Measurements from ENCODE around the gene CLCA1. TPM values are rescaled to one million over a fixed set of nuclear protein-coding genes. Genes with fewer than 3 reads are reported as not detected.

The CLCA1 gene
- under 1 TPM in 2 of 10 donors, not detected in 8; 0.05 to 0.44 TPM for polyA plus RNA-seq (ENCODE audit: insufficient read length in 10 of 10)
- long read RNA-seq, donor 1: 0 reads
- long read RNA-seq, donor 2: 0 reads
- long read RNA-seq, donor 3: 0 reads
- long read RNA-seq, donor 4, partial matches to known transcripts: 0 of 1 reads
- long read RNA-seq, donor 4, other reads (novel, unspliced or antisense): 0 of 1 reads
- long read RNA-seq, donor 5: 0 reads
- long read RNA-seq, donor 6: 0 reads
- long read RNA-seq, donor 7: 0 reads
- long read RNA-seq, donor 8: 0 reads
- long read RNA-seq, donor 9: 0 reads

DNA sequence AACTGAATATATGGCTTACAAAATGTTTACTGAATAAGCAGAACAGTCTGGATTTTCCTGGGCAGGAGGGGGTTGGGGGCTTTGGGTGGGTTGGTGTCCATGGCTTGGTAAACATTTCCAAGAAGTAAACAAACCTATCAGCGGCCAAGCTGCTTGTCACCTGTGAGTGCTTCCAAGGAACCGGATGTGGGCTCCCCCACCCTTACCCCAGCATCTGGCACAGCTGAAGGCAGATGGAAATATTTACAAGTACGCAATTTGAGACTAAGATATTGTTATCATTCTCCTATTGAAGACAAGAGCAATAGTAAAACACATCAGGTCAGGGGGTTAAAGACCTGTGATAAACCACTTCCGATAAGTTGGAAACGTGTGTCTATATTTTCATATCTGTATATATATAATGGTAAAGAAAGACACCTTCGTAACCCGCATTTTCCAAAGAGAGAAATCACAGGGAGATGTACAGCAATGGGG lies at the start of gene CLCA1:
Gene CLCA1, plus strand, starts transcription at position 427 of the 477 bp plus-strand sequence. Its CDS starts 45 bp downstream, at position 472.
- DNase-seq: no peak

- DNase-seq: peak in 1 of 3 donors; percentile 28
Measured at GRCh38 chr1:86419277-86419903, 49.3 kb upstream of the CLCA1 start.

- DNase-seq: no peak
Measured at GRCh38 chr1:86421601-86422280, 47.0 kb upstream of the CLCA1 start.

DNA sequence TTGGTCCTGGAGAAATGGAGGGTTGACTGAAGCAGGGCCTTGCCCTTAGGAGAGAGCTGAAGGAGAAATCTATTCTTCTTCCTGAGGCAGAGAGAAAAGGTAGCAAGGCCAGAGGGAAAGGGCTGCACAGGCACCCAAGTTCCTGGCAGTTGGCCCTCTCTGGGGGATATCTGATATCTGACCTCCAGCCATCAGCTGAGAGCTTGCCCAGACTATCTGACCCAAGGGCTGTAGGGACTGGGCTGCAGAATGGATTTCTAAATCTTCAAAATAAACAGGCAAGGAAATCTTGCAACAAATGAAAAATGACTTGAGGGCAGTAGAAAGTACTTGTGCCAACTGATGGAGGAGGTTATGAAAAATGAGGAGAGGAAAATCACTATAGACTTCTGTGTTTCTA lies 45.3 kb upstream of the CLCA1 start:
- DNase-seq: no peak

GRCh38 chr1:86423873-86424272 lies 44.9 kb upstream of the CLCA1 start, which contains the start of gene CLCA2:
CLCA2 (plus strand) TSS chr1:86424171; CDS start chr1:86424248, 77 bp downstream.
- no peak for DNase-seq

DNA sequence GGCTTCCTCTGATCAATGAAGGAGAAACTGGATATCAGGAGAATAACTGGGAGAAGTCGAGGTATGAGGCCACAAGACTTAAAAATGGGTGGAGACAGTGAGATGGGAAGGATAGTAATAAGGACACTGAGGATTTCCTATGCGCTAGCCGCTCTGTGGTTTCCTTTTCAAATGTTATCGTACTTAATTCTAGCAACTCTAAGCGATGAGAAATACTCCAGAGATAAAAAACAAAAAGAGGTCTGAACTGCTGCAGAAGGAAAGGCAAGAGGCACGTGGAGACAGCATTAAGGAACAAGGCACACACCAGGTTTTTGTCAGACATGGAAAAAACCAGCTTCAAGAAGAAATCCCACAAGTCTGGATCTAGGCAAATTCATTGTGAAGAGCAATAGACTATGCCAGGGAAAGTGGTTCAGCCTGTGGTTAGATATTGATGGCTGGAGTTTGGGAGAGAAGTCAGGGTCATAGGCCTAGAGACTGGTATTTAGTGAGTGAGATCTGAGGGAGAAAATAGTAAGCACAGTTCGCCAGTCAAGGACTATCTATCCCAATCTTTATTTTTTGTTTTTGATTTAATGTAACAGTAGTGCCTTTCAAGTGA lies 39.5 kb upstream of the CLCA1 start:
- no peak for DNase-seq

DNA sequence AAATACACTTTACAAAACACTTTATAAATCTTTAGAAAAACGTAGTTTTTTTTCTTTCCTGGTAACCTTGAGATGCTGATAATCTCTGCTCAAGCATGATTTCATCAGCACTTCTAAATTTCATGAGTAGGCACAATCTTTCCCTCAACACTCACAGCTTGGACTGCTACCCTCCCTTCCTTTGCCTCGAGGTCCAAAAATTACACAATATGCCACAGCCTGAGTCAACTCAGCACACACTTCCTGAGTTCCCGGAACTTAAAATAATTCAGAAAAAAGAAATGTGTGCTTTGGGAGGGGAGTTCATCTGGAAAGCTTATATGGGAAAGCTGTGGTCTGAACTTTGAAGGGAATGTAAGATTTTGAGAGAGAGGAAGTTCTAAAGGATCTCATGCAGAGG lies 38.9 kb upstream of the CLCA1 start:
- DNase-seq: peak; percentile 27 to 87 (median 58)

DNA sequence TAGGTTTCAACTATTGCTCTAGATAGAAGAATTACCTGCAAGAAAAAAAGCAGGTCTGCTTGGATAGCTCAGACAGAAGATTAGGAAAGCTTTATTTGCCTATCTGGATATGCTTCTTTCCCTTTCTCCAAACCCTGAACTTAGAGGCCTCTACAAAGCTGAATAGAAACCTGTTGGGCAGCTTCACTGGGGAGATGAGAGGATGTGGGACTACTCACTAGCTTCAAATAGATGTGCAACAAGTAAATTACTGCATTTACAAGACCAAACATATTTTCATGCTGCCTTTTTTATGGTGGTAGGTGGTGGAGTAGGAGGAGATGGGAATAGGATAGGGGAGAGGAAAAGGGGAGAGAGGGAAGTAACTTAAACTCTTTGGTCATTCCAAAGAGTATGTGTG lies 38.4 kb upstream of the CLCA1 start:
- peak in 1 of 3 donors; percentile 5 for DNase-seq

DNA sequence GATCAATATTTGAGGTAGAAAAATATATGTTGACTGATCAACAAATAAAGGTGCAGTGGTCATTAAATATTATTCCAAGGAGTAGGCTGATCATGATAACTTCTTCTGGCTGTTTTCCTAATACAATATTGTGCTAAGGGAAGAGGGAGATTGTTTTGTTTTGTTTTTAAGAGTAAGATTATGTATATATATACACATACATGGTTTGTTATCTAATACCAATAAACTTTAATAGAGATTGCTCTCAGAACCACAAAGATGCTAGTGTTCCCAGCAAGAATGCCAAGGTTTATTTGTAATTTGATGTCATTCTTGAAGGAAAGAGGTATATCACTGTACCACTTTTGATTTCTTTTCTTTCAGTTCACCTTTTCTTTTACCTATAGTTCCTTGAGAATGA lies 34.7 kb upstream of the CLCA1 start:
- no peak for DNase-seq

- DNase-seq: no peak
Measured at GRCh38 chr1:86435327-86435726, 33.4 kb upstream of the CLCA1 start.

DNA sequence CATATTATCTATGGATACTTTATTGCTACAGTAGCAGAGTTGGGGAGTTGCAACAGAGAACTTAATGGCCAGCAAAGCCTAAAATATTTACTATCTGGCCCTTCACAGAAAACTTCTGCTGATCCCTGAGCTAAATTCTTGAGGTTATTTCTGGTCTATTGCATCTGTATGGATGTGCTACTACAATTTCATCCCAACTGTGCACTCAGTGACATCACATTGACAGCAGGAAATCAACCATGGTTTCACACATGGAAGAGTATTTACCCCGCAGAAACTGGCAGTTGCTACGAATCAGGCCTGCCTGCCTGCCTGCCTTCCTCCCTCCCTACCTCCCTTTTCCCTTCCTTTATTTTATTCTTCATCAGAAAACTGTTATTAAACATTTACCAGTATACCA lies 32.7 kb upstream of the CLCA1 start:
- DNase-seq: no peak

GRCh38 chr1:86441581-86441980 lies 27.1 kb upstream of the CLCA1 start:
- DNase-seq: no peak

- DNase-seq: no peak
Measured at GRCh38 chr1:86441997-86442396, 26.7 kb upstream of the CLCA1 start.

DNA sequence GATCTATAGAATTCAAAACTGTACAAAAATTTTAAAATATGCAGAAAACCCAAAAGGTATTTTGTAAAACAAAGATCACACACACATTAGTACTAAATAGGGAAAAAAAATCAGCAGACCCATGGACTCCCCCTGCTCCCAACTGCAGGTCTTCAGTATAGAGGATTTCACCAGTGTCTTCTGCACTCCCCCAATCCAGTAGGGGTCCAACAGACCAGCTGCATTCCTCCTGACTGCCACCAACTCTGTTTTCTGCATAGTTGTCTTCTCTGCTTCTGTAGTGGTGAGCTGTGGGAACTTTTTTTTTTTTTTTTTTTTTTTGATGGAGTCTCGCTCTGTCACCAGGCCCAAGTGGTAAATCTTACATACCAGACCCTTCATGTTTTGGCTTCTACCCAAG lies 22.8 kb upstream of the CLCA1 start:
- DNase-seq: no peak

DNA sequence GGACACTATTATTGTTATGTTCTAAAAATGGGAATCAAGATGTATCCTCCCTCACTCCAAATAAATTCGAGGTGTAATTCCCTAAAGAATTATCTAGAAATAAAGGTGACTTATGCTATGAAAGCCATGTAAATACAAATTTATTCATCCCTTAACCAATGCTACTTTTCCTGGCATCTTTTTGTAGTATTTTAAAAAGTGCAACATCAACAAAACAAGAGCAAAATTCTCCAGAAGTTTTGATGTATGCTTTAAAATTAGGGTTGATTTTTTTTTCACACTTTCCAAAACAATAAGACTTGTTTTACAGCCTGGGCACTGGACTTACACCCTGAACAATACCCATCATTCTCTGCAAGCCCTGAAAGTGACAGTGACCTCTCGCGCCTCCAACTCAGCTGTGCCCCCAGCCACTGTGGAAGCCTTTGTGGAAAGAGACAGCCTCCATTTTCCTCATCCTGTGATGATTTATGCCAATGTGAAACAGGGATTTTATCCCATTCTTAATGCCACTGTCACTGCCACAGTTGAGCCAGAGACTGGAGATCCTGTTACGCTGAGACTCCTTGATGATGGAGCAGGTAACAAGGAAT lies 21.4 kb upstream of the CLCA1 start:
- no peak for DNase-seq

DNA sequence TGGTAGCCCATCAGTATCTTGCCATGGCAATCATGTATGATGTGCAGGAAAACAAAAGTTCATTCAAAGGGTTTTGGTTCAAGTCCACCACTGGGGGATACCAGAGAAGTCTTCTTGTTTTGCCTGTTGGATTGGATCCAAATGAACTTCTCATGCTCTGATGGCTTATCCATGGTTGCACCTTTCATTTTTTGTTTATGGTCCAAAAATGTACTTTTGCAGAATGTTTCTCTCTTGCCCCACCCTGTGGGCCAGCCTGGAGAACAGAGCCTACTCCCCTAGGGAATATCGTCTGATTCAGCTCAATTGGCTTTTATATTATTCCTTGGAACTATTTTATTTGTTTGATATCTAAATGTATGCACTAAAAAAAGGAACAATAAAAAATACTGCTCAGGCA lies 20.1 kb upstream of the CLCA1 start:
- DNase-seq: no peak

- no peak for DNase-seq
Measured at GRCh38 chr1:86449103-86449502, 19.6 kb upstream of the CLCA1 start.

- DNase-seq: no peak
Measured at GRCh38 chr1:86450847-86451246, 17.9 kb upstream of the CLCA1 start.

- no peak for DNase-seq
Measured at GRCh38 chr1:86453664-86454063, 15.1 kb upstream of the CLCA1 start.

DNA sequence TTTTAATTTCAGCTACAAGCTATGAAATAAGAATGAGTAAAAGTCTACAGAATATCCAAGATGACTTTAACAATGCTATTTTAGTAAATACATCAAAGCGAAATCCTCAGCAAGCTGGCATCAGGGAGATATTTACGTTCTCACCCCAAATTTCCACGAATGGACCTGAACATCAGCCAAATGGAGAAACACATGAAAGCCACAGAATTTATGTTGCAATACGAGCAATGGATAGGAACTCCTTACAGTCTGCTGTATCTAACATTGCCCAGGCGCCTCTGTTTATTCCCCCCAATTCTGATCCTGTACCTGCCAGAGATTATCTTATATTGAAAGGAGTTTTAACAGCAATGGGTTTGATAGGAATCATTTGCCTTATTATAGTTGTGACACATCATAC lies 13.7 kb upstream of the CLCA1 start:
- no peak for DNase-seq

DNA sequence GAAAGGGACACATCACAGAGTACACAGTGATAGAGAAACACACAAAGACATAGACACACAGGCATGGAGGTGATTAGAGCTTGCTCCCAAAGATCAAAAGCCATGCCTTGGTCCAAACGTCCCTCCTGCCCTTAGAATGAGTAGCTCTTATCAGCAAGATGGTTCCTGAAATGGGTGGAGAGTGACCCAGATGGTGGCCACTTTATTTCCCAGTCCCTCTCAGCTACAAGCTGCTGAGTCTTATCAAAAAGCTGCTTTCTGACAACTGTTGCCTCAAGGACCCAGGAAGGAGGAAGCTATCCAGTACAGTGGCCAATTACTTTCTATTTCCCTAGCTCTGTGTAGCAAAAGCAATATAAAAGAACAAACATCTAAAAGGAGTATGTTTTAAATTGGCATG lies 7.7 kb upstream of the CLCA1 start:
- DNase-seq: no peak

- DNase-seq: no peak
Measured at GRCh38 chr1:86461482-86461881, 7.2 kb upstream of the CLCA1 start.
